ENCODE results near the gene TAAR5. TPM values are rescaled to one million over a fixed set of nuclear protein-coding genes. Genes with fewer than 3 reads are reported as not detected.
"Not testable (repeated sequence)": the region's sequence is repeated elsewhere in the genome, so short reads cannot be mapped to it uniquely, and the experiment has no call there.

The TAAR5 gene
- not detected in 2 replicates for total RNA-seq

GRCh38 chr6:132589454-132589853 lies at the start of gene TAAR5:
Gene TAAR5 (minus strand): TSS chr6:132589741. CDS start chr6:132589686, 55 bp downstream.
- DNase-seq (ENCODE audit: low read depth, low spot score): no peak

DNA sequence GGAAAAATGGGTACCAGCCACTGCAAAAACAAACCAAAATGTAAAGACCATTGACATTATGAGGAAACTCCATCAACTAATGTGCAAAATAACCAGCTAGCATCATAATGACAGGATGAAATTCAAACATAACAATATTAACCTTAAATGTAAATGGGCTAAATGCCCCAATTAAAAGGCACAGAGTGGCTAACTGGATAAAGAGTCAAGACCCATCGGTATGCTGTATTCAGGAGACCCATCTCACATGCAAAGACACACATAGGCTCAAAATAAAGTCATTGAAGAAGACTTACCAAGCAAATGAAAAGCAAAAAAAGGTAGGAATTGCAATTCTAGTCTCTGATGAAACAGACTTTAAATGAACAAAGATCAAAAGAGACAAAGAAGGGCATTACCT lies 47.6 kb upstream of the TAAR5 start:
- not testable (repeated sequence) for DNase-seq (ENCODE audit: low read depth, low spot score)

DNA sequence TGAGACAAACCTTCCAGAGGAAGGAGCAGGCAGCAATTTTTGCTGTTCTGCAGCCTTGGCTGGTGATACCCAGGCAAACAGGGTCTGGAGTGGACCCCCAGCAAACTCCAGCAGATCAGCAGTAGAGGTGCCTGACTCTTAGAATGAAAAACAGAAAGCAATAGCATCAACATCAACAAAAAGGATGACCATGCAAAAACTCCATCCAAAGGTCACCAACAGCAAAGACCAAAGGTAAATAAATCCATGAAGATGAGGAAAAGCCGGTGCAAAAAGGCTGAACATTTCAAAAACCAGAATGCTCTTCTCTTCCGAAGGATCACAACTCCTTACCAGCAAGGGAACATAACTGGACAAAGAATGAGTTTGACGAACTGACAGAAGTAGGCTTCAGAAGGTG lies 46.4 kb upstream of the TAAR5 start:
- not testable (repeated sequence) for DNase-seq (ENCODE audit: low read depth, low spot score)

- DNase-seq (ENCODE audit: low read depth, low spot score): not testable (repeated sequence)
Observed at GRCh38 chr6:132635288-132635687, 45.7 kb upstream of the TAAR5 start.

DNA sequence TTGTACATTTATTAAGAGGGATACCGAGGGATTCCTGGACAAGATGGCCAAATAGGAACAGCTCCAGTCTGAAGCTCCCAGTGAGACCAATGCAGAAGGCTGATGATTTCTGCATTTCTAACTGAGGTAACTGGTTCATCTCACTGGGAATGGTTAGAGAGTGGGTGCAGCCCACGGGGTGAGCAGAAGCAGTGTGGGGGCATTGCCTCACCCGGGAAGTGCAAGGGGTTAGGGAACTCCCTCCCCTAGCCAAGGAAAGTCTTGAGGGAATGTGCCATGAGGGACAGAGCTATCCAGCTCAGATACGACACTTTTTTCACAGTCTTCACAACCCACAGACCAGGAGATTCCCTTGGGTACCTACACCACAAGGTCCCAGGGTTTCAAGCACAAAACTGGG lies 45.3 kb upstream of the TAAR5 start:
- no peak for DNase-seq (ENCODE audit: low read depth, low spot score)

DNA sequence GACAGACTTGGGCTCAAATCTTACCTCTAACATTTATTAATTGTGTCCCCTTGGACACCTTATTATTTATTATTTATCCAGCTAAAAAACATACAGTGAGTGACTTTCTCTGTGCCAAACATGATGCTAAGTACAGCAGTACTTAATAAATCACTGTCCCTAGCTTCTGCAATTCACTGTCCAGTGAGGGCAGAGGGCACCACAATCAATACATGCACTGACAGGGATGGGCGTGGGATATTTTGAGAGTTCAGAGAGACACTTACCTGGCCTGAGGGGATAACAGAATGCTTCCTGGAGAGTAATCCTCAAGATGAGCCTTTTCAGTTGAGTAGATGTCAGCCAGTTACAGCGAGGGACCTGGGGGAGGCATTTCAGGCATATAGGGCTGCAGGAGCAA lies 43.8 kb upstream of the TAAR5 start:
- DNase-seq (ENCODE audit: low read depth, low spot score): no peak

- no peak for DNase-seq (ENCODE audit: low read depth, low spot score)
Observed at GRCh38 chr6:132624175-132624574, 34.6 kb upstream of the TAAR5 start, which contains the start of gene TAAR2. Gene TAAR2 (minus strand): TSS chr6:132624275. CDS start chr6:132624275, 0 bp downstream.

- no peak for DNase-seq (ENCODE audit: low read depth, low spot score)
Observed at GRCh38 chr6:132623106-132623845, 33.7 kb upstream of the TAAR5 start.

GRCh38 chr6:132616677-132617076 lies 27.1 kb upstream of the TAAR5 start:
- DNase-seq (ENCODE audit: low read depth, low spot score): no peak

DNA sequence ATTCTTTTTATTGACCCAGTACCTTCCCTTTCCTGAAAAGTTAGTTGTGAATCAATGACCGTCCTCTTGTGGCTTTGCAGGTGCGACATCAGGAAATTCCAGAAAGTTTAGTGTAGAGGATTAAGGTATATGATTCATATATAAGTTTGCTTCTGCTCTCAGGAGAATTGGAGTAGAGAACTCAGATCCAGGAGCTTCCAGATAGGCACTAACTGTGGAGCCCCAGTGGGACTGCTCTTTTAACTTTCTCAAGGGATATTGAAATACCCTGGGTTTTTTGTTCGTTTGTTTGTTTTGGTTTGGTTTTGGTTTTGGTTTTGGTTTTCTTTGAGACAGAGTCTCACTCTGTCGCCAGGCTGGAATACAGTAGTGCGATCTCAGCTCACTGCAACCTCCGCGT lies 25.0 kb upstream of the TAAR5 start:
- DNase-seq (ENCODE audit: low read depth, low spot score): no peak

DNA sequence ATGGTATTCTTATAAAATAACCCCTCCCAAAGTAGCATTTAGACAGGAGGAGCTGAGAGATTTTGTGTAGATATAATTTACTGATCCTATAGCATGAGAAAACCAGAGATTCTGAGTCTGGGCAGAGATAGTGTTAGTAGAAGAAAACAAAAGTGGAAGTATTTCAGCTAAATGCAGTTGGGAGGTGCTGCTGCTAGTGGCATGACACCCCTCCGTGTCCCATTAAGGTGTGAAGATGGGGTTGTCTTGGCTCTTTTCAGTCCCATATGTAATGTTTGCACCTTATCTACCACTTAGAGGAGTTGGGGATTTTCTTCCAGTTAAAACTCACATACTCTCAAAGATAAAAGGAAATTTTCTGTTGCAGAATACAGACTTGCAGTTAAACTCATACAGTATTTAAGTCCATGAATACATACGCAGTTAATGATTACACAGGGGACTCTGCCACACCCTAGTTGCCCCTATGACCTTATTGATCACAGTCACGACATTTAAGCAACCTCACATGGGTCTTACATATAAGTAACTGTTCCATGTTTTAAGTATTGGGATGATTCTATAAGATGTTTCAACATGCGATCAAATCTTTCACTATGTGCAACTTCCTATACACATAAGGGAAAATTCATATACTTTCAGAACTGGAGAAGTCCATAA lies 23.0 kb upstream of the TAAR5 start:
- no peak for DNase-seq (ENCODE audit: low read depth, low spot score)

GRCh38 chr6:132611616-132612015 lies 22.1 kb upstream of the TAAR5 start:
- no peak for DNase-seq (ENCODE audit: low read depth, low spot score)

- DNase-seq (ENCODE audit: low read depth, low spot score): no peak
Observed at GRCh38 chr6:132607544-132608233, 18.1 kb upstream of the TAAR5 start.

GRCh38 chr6:132604635-132605152 lies 15.2 kb upstream of the TAAR5 start:
- DNase-seq (ENCODE audit: low read depth, low spot score): no peak

- DNase-seq (ENCODE audit: low read depth, low spot score): not testable (repeated sequence)
Observed at GRCh38 chr6:132600900-132601299, 11.4 kb upstream of the TAAR5 start.

DNA sequence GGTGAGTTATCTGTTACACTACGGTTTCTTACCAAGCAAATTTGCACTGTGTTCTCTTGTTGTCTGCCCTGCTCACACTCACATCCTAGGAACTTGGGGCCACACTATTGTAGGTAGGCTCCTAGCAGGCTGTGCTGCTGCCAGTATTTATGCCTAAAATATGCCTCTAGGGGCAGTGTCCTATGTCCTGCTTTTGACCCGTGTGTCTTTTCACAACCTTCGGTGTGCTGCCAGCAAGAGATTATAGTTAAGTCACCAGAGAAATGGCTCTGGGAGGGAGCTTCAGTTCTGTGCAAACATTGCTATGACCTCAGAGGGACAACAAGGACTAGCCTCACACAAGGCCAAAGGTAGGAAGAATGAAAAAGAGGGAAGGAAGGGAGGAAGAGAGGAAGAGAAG lies 8.9 kb upstream of the TAAR5 start:
- DNase-seq (ENCODE audit: low read depth, low spot score): no peak

- DNase-seq (ENCODE audit: low read depth, low spot score): no peak
Observed at GRCh38 chr6:132596201-132596600, 6.7 kb upstream of the TAAR5 start.

GRCh38 chr6:132592855-132593254 lies 3.3 kb upstream of the TAAR5 start:
- DNase-seq (ENCODE audit: low read depth, low spot score): no peak

- no peak for DNase-seq (ENCODE audit: low read depth, low spot score)
Observed at GRCh38 chr6:132590362-132590761, 821 bp upstream of the TAAR5 start.

DNA sequence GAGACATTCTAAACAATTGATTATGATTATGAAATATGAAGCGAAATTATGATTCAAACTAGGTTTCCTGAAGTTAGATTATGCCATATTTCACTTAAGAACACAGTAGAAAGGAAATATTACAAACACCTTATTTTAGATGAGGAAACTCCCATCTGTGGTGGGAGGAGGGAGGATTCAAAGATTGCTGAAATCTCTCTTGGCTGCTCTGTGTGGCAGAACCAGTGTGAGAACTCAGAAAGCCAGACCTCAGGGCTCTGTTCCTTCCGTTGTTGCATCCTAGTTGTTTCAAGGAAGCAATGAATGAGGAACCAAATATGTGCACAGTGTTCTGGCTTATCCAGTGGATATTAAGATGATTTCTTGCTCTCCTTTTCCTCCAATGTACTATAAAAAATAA lies 2.1 kb downstream of the TAAR5 start:
- DNase-seq (ENCODE audit: low read depth, low spot score): no peak

DNA sequence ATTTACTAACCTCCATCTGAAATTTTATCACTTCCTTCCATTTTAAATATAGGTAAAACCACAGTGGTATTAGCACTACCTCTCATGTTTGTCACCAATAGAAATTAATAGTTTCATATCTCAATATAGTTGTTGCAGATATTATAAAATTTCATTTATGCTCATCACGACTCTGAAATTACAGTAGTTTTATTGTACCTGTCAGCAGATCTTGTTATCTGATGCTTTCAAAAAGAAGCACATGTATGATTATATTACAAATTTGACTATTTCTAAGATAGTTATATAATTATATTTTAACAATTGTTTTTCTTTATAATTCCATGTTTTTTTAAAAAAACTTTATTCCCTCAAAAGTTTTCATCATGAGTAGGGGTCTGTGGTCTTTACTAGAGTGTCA lies 4.8 kb downstream of the TAAR5 start:
- DNase-seq (ENCODE audit: low read depth, low spot score): no peak

DNA sequence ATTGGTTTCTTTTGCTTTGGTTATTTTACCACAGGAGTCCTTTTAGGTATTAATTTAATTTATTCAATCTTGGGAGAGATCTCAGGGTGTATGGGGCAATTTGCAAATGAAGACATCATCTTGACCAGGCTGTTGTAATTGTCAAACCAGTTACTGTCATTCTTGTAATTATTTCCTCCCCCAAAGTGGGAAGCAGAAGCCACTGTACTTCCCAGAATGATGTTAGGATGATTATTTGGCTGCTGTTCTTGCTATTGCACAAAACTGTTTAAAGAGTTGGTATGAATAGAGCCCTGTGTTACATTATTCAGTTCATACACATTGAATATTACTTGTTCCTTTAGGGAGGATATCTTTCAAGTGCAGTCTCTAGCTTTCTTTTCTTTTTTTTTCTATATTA lies 17.8 kb downstream of the TAAR5 start:
- no peak for DNase-seq (ENCODE audit: low read depth, low spot score)

Data from pulmonary artery endothelial cell (primary cell).